NCI-H2196 (cell line): Measurements from ENCODE around the gene COL7A1.
"Not testable (repeated sequence)": the region's sequence is repeated elsewhere in the genome, so short reads cannot be mapped to it uniquely, and the experiment has no call there.

Experiments used
- DNase-seq: peaks from one replicate; lab custom pipeline; 2025; ENCODE audit not compliant: unreplicated experiment; lab: John Stamatoyannopoulos, UW

COL7A1 gene

GRCh38 chr3:48546203-48546829 is 48.8 kb downstream of the COL7A1 start:
- no peak for DNase-seq

DNA sequence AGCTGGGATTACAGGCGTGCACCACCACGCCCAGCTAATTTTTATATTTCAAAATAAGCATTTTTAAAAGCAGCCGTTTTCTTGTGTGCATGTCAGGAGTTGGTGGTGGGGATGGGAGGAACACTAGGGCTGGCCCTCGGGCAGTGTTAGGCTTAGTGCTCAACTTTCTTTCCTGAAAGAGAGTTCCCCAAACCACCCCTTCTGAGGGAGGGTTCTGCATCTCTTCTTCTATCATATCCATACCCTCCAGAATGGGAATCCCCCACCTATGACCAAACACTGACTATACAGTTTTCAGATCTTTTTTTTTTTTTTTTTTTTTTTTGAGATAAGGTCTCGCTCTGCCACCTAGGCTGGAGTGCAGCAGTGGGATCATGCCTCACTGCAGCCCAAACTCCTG is 51.0 kb downstream of the COL7A1 start:
- no peak for DNase-seq

GRCh38 chr3:48543271-48543866 is 51.8 kb downstream of the COL7A1 start:
- no peak for DNase-seq

- no peak for DNase-seq
These were observed 56.7 kb downstream of the COL7A1 start for GRCh38 chr3:48538451-48538850.

DNA sequence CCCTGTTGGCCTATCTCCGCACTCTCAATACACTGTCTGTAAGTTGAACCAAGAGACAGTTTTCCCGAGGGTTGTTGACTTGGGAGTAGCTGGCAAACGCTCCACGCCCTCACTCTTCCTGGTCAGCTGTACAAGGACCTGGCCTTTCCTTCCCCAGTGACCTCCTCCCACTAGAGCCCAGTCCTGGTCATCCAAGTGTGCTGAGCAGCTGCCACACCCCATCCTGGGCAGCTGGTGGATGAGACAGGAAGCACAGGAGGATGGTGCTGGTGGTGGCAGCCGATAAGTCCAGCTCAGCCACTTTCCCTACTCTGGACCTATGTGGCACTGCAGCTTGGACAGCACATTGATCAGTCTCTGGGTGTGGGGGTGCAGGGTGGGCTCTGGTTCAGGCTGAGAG is 58.3 kb downstream of the COL7A1 start:
- no peak for DNase-seq

- DNase-seq, result no peak
These were observed 59.0 kb downstream of the COL7A1 start for GRCh38 chr3:48536116-48536515.

DNA sequence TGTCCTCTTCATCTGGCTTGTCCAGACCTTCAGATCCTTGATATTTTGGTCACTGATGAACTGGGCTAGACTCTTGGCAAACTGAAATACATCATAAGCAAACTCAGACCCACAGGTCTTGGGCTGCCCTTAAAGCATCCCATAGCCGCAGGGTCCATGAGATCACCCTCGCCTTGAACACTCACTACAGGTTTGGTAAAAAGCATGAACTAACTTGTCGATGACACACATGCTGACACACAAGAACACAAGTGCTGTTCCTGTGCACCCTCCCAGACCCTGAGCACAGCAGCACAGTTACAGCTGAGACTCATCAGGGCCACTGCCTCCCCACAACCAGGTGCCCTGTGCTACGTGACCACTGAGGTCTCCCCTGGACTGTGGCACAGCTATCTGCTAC is 59.6 kb downstream of the COL7A1 start:
- no peak for DNase-seq

DNA sequence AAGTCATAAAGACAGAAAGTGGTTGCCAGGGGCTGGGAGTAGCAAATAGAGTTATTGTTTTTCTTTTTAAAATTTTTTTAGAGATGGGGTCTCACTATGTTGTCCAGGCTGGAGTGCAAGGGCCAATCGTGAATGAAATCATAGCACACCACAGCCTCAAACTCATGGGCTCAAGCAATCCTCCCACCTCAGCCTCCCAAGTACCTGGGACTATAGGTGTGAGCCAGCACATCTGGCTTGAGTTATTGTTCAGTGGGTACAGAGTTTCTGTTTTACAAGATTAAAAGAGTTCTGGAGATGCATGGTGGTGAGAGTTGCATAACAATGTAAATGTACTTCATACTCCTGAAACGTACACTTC is 62.2 kb downstream of the COL7A1 start:
- no peak for DNase-seq

GRCh38 chr3:48532271-48532976 is 62.7 kb downstream of the COL7A1 start:
- no peak for DNase-seq

DNA sequence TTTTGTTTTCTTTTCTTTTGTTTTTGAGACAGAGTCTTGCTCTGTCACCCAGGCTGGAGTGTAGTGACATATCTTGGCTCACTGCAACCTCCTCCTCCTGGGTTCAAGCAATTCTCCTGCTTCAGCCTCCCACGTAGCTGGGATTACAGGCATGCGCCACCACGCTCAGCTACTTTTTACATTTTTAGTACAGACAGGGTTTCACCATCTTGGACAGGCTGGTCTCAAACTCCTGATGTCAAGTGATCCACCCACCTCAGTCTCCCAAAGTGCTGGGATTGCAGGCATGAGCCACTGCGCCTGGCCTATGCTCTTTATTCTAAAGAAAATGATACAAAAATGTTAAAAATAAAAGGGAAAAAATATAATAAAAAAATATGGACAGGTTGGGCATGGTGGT is 64.4 kb downstream of the COL7A1 start:
- not testable (repeated sequence) for DNase-seq

- no peak for DNase-seq
These were observed 66.4 kb downstream of the COL7A1 start for GRCh38 chr3:48528754-48529153.

DNA sequence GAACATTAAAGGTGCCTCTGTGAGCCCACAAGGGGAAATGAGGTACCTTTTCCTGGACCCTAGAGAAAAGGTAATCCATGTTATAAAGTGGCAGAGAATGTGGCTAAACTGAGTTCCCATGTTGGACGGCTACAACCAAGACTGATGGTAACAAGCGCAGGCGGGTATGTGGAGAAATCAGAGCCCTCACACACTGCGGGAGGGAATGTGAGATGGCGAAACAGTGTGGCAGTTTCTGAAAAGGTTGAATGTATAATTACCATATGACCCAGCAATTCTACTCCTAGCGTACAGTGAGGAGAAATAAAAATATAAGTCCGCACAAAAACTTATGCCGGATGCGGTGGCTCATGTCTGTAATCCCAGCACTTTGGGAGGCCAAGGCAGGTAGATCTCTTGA is 67.1 kb downstream of the COL7A1 start:
- DNase-seq, result no peak

DNA sequence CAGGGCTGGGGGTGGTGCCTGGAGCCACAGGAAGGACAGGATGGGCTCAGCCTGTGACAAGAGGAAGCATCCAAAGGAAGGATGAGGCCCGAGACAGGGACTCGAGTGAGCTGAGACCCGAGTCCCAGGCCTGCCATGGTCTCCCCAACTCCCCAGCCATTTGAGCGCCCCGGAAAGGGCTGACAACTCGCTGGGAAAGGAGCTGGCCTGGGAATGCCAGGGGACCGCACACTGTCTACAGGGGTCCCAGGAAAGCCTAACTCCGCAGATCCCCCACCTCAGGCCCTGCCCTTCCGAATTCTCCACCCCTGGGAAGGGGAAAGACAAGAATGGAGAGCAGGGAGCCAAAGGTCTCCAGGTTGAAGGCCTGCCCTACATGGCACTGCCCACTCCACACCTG is 70.2 kb downstream of the COL7A1 start:
- no peak for DNase-seq

GRCh38 chr3:48521635-48522034 is 73.5 kb downstream of the COL7A1 start:
- DNase-seq, result no peak

- DNase-seq, result no peak
These were observed 75.9 kb downstream of the COL7A1 start for GRCh38 chr3:48519277-48519643.

- DNase-seq, result no peak
These were observed 76.4 kb downstream of the COL7A1 start for GRCh38 chr3:48518638-48519276.

GRCh38 chr3:48518069-48518468 is 77.1 kb downstream of the COL7A1 start:
- no peak for DNase-seq

DNA sequence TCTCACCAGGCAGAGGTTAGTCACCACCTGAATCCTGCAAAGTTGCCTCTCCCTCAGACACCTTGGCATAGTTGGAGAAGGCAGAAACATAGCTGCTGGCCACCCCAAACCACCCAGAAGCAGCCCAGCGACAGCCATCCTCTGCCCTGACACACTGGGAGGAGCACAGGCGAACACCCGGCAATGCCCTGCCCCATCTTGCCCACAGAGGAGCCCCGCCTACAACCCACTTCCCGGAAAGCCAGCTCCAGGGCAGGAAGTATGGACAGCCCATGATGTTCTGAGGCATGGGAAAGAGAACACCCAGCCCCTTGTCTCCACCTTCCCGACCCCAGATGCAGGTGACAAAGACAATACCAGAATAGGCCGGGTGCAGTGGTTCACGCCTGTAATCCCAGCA is 78.6 kb downstream of the COL7A1 start:
- DNase-seq, result no peak

DNA sequence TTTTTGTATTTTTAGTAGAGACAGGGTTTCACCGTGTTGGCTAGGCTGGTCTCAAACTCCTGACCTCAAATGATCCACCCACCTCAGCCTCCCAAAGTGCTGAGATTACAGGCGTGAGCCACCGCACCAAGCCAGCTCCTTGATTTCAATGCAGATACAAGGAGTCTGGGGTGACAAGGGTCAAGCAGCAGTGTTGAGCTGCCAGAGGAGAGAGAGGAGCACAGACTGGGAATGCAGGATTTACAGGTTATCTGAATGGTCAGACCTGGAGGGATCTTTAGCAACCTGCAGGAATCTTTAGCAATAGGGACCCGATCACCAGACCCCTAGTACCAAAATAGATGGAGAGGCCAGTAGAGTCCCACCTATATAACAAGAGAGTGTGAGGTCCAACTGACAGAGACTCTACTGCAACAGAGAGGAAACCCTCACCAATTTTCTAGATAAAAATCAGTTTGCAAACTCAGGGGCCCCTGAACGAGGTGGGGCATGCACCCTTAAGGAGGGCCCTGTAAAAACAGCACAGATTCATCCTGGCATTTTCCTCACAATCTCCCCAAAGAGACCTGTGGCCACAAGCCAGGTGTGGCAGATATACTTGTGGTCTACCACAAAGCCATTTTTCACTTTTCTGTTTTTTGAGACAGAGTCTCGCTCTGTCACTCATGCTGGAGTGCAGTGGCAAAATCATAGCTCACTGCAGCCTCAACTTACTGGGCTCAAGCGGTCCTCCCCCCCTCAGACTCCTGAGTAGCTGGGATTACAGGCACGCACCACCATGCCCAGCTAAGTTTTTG is 80.5 kb downstream of the COL7A1 start:
- DNase-seq, result no peak
